ENCODE measurements around the gene ACTR6. TPM values are rescaled to one million over a fixed set of nuclear protein-coding genes. Genes with fewer than 3 reads are reported as not detected.

The ACTR6 gene
- total and polyA plus RNA-seq, 9 of the 15 experiments (the other 6 are each of a cell fraction or from before 2014, with no cell fraction given) = 26.1 to 109 (median 70.9) TPM

GRCh38 chr12:100187857-100188519, 12.6 kb upstream of the ACTR6 start (continued):
- TF ChIP-seq TSC22D4 (tag; IDR thresholded peaks at IDR 0.05) (no peak), SMARCA5 (IDR thresholded peaks at IDR 0.05) (no peak), PHF8 (IDR thresholded peaks at IDR 0.05; ENCODE audit: borderline replicate concordance, low read length) (no peak), ID3 (CRISPR knock-in tag; IDR thresholded peaks at IDR 0.05) (no peak), ID3 (tag; IDR thresholded peaks at IDR 0.05) (no peak), MTA2 (IDR thresholded peaks at IDR 0.05; ENCODE audit: low read depth) (no peak), FOXA3 (CRISPR knock-in tag; conservative IDR thresholded peaks at IDR 0.05 in 1 of 2, IDR thresholded peaks at IDR 0.05 in 1 of 2) (no peak), ARHGAP35 (IDR thresholded peaks at IDR 0.05; ENCODE audit: partially characterized antibody) (no peak), ZNF511 (CRISPR knock-in tag; IDR thresholded peaks at IDR 0.05) (no peak)
- TF ChIP-seq, protein P1, sequence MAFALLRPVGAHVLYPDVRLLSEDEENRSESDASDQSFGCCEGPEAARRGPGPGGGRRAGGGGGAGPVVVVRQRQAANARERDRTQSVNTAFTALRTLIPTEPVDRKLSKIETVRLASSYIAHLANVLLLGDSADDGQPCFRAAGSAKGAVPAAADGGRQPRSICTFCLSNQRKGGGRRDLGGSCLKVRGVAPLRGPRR (CRISPR knock-in tag; IDR thresholded peaks at IDR 0.05) = no peak
- TF ChIP-seq, protein P2, sequence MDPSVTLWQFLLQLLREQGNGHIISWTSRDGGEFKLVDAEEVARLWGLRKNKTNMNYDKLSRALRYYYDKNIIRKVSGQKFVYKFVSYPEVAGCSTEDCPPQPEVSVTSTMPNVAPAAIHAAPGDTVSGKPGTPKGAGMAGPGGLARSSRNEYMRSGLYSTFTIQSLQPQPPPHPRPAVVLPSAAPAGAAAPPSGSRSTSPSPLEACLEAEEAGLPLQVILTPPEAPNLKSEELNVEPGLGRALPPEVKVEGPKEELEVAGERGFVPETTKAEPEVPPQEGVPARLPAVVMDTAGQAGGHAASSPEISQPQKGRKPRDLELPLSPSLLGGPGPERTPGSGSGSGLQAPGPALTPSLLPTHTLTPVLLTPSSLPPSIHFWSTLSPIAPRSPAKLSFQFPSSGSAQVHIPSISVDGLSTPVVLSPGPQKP (CRISPR knock-in tag; IDR thresholded peaks at IDR 0.05) = no peak

All from K562 (cell line).